DOHH2 (cell line): ENCODE measurements around the gene PEPD.

Experiments used
- EZH2phosphoT487 ChIP-seq: fragments of 200-600 bp; sonication (generic); IDR thresholded peaks from 2 replicates; pipeline ENCODE4 v1.6.1; 2017; ENCODE audit warnings: borderline replicate concordance, mild to moderate bottlenecking, antibody characterized with exemption, low read length, moderate library complexity, mixed read lengths
- TF ChIP-seq, protein P1 (sequence below): fragments of 200-600 bp; sonication (generic); IDR thresholded peaks from one replicate; pipeline ENCODE4 v1.5.1; 2014; ENCODE audit warnings: antibody characterized with exemption, mild to moderate bottlenecking, low read depth, low read length; ENCODE audit not compliant: poor library complexity, severe bottlenecking

DNA sequence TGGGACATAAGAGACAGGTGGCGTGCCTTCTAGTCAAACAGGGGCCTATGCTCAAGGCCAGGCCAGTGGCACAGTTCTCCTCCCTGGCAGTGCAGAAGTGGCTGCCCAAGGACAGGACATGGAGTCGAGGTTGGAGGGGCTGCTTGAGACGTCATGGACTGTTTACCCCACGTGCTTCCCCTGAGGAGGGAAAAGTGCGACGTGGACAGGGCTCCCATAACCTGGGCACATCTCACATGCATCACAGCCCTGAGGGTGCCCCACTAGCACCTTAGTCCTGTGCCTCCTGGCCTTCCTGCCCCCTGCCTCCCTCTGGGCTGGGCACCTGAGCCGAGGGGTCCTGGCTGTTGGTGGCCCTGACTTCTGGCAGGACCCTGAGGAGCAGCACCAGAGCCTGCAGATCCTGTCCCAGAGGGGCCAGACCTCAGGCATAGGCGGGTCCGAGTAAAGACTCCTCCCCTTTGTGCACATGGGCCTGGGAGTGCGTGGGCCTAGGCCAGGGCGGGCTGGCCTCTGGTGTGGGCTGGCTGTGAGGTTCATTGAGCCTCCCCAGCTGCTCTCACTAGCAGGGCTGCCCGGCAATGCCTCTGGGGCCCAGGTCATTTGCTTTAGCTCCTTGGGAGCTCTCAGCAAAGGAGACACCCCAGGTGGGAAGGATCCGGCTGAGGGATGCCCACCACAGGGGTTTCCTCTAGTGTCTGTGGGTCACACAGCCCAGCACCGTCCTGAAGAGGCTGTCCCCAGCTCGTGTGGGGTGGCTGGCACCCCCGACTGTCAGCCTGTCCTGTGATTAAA is 82.4 kb downstream of the PEPD start:
- TF ChIP-seq, protein P1, sequence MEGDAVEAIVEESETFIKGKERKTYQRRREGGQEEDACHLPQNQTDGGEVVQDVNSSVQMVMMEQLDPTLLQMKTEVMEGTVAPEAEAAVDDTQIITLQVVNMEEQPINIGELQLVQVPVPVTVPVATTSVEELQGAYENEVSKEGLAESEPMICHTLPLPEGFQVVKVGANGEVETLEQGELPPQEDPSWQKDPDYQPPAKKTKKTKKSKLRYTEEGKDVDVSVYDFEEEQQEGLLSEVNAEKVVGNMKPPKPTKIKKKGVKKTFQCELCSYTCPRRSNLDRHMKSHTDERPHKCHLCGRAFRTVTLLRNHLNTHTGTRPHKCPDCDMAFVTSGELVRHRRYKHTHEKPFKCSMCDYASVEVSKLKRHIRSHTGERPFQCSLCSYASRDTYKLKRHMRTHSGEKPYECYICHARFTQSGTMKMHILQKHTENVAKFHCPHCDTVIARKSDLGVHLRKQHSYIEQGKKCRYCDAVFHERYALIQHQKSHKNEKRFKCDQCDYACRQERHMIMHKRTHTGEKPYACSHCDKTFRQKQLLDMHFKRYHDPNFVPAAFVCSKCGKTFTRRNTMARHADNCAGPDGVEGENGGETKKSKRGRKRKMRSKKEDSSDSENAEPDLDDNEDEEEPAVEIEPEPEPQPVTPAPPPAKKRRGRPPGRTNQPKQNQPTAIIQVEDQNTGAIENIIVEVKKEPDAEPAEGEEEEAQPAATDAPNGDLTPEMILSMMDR = no peak
- TF ChIP-seq EZH2phosphoT487 = no peak
